Bronchial smooth muscle cell (primary cell): ENCODE data around the gene AXIN2. TPM values are rescaled to one million over a fixed set of nuclear protein-coding genes. Genes with fewer than 3 reads are reported as not detected.

ENCODE experiments used
- total RNA-seq: library from RNA; depleted of rRNA; stranded (reverse); fragments of >200 nt; gene quantifications from 2 replicates; pipeline ENCODE4 v1.2.1, GENCODE V29; 2014

Gene AXIN2, protein sequence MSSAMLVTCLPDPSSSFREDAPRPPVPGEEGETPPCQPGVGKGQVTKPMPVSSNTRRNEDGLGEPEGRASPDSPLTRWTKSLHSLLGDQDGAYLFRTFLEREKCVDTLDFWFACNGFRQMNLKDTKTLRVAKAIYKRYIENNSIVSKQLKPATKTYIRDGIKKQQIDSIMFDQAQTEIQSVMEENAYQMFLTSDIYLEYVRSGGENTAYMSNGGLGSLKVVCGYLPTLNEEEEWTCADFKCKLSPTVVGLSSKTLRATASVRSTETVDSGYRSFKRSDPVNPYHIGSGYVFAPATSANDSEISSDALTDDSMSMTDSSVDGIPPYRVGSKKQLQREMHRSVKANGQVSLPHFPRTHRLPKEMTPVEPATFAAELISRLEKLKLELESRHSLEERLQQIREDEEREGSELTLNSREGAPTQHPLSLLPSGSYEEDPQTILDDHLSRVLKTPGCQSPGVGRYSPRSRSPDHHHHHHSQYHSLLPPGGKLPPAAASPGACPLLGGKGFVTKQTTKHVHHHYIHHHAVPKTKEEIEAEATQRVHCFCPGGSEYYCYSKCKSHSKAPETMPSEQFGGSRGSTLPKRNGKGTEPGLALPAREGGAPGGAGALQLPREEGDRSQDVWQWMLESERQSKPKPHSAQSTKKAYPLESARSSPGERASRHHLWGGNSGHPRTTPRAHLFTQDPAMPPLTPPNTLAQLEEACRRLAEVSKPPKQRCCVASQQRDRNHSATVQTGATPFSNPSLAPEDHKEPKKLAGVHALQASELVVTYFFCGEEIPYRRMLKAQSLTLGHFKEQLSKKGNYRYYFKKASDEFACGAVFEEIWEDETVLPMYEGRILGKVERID
- total RNA-seq: 3.3 and 4.2 TPM in 2 replicates

GRCh38 chr17:65561452-65562205 lies at the start of gene AXIN2:
TSS of gene AXIN2 (minus strand) at chr17:65561648. CDS start at chr17:65558620, 3,028 bp downstream.

